Neural cell (in vitro differentiated cells): ENCODE data around the gene DNAJA3. TPM values are rescaled to one million over a fixed set of nuclear protein-coding genes. Genes with fewer than 3 reads are reported as not detected.

Experiments used
- H2AFZ ChIP-seq: fragments of 200-600, 300-800 bp; sonication (generic), shearing (Covaris generic); 2 replicates; pipeline ENCODE4 v1.6.0; 2014; ENCODE audit warnings: low read depth, mild to moderate bottlenecking, antibody characterized with exemption, low read length, moderate library complexity
- H3F3A ChIP-seq: fragments of 200-600 bp; shearing (Covaris generic); 2 replicates; pipeline ENCODE4 v1.6.1; 2016; ENCODE audit warnings: mild to moderate bottlenecking, moderate library complexity, mixed read lengths, antibody characterized with exemption, low read length; ENCODE audit not compliant: insufficient read depth, poor library complexity, severe bottlenecking
- H3K27ac ChIP-seq: fragments of 200-600, 300-800 bp; sonication (generic), shearing (Covaris generic); 2 replicates; pipeline ENCODE4 v1.5.1; 2014; ENCODE audit warnings: mild to moderate bottlenecking, low read length, moderate library complexity
- H3K27me3 ChIP-seq: fragments of 300-800, 200-600 bp; sonication (generic), shearing (Covaris generic); 2 replicates; pipeline ENCODE4 v1.6.0; 2014; ENCODE audit warnings: mild to moderate bottlenecking, low read depth, low read length, moderate library complexity; ENCODE audit not compliant: insufficient read depth
- H3K36me3 ChIP-seq: fragments of 300-800, 200-600 bp; sonication (generic), shearing (Covaris generic); 2 replicates; pipeline ENCODE4 v1.5.1; 2014; ENCODE audit warnings: mild to moderate bottlenecking, antibody characterized with exemption, low read length, moderate library complexity; ENCODE audit not compliant: insufficient read depth
- H3K4me2 ChIP-seq: fragments of 300-800, 200-600 bp; sonication (generic), shearing (Covaris generic); 2 replicates; pipeline ENCODE4 v1.6.0; 2014; ENCODE audit warnings: mild to moderate bottlenecking, low read length
- H3K4me3 ChIP-seq: fragments of 300-800, 200-600 bp; sonication (generic), shearing (Covaris generic); 2 replicates; pipeline ENCODE4 v1.5.1; 2014; ENCODE audit warnings: mild to moderate bottlenecking, low read length, moderate library complexity
- H3K79me2 ChIP-seq: fragments of 200-600 bp; shearing (Covaris generic); replicated peaks from 2 replicates; pipeline ENCODE4 v1.6.0; 2014; ENCODE audit warnings: mild to moderate bottlenecking, low read length, moderate library complexity; ENCODE audit not compliant: insufficient read depth
- H3K9ac ChIP-seq: fragments of 300-800, 200-600 bp; sonication (generic), shearing (Covaris generic); 2 replicates; pipeline ENCODE4 v1.6.1; 2016; ENCODE audit warnings: mild to moderate bottlenecking, low read length, mixed read lengths
- H3K9me2 ChIP-seq: fragments of 200-600 bp; shearing (Covaris generic); 2 replicates; pipeline ENCODE4 v1.6.1; 2016; ENCODE audit warnings: mild to moderate bottlenecking, low read length, mixed read lengths; ENCODE audit not compliant: insufficient read depth
- H3K9me3 ChIP-seq: fragments of 200-600, 300-800 bp; sonication (generic), shearing (Covaris generic); 2 replicates; pipeline ENCODE4 v1.6.1; 2016; ENCODE audit warnings: mild to moderate bottlenecking, mixed run types, low read length, moderate library complexity, mixed read lengths
- H4K20me1 ChIP-seq: fragments of 200-600 bp; shearing (Covaris generic); 2 replicates; pipeline ENCODE4 v1.6.1; 2016; ENCODE audit warnings: mild to moderate bottlenecking, mixed run types; ENCODE audit not compliant: insufficient read depth
- EP300 ChIP-seq: fragments of 450-650 bp; conservative IDR thresholded peaks from 2 replicates; pipeline ENCODE4 v1.6.1; 2014; ENCODE audit warnings: antibody characterized with exemption, mild to moderate bottlenecking, moderate library complexity; ENCODE audit not compliant: poor library complexity, severe bottlenecking
- EZH2 ChIP-seq: fragments of 200-600, 300-800 bp; shearing (Covaris generic), sonication (generic); IDR thresholded peaks from 2 replicates; pipeline ENCODE4 v1.6.1; 2014; ENCODE audit warnings: antibody characterized with exemption, low read length, borderline replicate concordance, mild to moderate bottlenecking; ENCODE audit not compliant: insufficient read depth, poor library complexity, severe bottlenecking
- MXI1 ChIP-seq: fragments of 450-650 bp; conservative IDR thresholded peaks from 2 replicates; pipeline ENCODE4 v1.6.1; 2014; ENCODE audit warnings: antibody characterized with exemption, mild to moderate bottlenecking; ENCODE audit not compliant: poor library complexity, severe bottlenecking
- POLR2AphosphoS5 ChIP-seq: IDR thresholded peaks from 2 replicates; pipeline ENCODE4 v1.6.1; 2012
- RAD21 ChIP-seq: fragments of 450-650 bp; conservative IDR thresholded peaks from 2 replicates; pipeline ENCODE4 v1.6.1; 2014; ENCODE audit warnings: antibody characterized with exemption, mild to moderate bottlenecking, moderate library complexity
- SMC3 ChIP-seq: fragments of 450-650 bp; conservative IDR thresholded peaks from 2 replicates; pipeline ENCODE4 v1.6.1; 2014; ENCODE audit warnings: antibody characterized with exemption, mild to moderate bottlenecking, moderate library complexity; ENCODE audit not compliant: poor library complexity
- TAF1 ChIP-seq: IDR thresholded peaks from 2 replicates; pipeline ENCODE4 v1.6.1; 2012; ENCODE audit warnings: low read depth
- polyA plus RNA-seq: library from polyadenylated mRNA; depleted of rRNA; stranded (reverse); fragments of >200 nt; gene quantifications from 2 replicates; pipeline ENCODE4 v1.2.3, GENCODE V29; 2014
- TF ChIP-seq, protein P1 (sequence below): IDR thresholded peaks from 2 replicates; pipeline ENCODE4 v1.6.1; 2012; ENCODE audit warnings: borderline replicate concordance
- TF ChIP-seq, protein P2 (sequence below): fragments of 450-650 bp; IDR thresholded peaks from 2 replicates; pipeline ENCODE4 v1.5.1; 2014; ENCODE audit warnings: antibody characterized with exemption, mild to moderate bottlenecking, moderate library complexity; ENCODE audit not compliant: poor library complexity, severe bottlenecking

Gene DNAJA3
- polyA plus RNA-seq, 1 donor from 2014 or later = 44.8 TPM

DNA sequence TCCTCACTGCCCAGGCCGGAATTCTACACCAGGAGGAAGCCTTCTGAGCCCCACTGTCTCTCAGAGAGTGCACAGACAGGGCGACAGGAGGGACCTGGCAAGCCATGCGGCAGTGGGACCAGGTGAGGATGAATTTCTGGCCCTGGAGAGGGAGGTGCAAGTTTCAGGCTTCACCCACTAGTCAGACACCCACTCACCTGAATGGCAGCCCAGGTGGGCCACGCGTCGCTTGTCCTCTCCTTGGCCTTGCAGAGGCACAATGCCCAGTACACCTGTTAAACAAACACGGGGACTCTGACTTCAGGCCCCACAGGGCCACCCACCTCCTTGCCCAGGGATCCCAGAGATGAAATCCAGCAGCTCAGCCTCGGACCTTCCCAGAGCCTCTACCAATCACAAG, 13.5 kb upstream of the DNAJA3 start:
- Histone ChIP-seq H3K9ac (no peak overlapping the region), H3K36me3 (no peaks in the 10 kb centered on the region), H3K27me3 (no peaks in the 10 kb centered on the region), H4K20me1 (no peaks in the 10 kb centered on the region), H3K9me3 (no peaks in the 10 kb centered on the region), H3F3A (no peaks in the 10 kb centered on the region), H3K4me2 (no peak overlapping the region), H3K79me2 (peaks cover 11% of the 10 kb centered on the region), H3K9me2 (no peaks in the 10 kb centered on the region), H3K27ac (no peak overlapping the region), H3K4me3 (no peak overlapping the region), H2AFZ (no peak overlapping the region)
- TF ChIP-seq EZH2 (no peak), MXI1 (no peak), POLR2AphosphoS5 (no peak), TAF1 (no peak), EP300 (no peak), SMC3 (no peak), RAD21 (no peak)
- TF ChIP-seq, protein P1, sequence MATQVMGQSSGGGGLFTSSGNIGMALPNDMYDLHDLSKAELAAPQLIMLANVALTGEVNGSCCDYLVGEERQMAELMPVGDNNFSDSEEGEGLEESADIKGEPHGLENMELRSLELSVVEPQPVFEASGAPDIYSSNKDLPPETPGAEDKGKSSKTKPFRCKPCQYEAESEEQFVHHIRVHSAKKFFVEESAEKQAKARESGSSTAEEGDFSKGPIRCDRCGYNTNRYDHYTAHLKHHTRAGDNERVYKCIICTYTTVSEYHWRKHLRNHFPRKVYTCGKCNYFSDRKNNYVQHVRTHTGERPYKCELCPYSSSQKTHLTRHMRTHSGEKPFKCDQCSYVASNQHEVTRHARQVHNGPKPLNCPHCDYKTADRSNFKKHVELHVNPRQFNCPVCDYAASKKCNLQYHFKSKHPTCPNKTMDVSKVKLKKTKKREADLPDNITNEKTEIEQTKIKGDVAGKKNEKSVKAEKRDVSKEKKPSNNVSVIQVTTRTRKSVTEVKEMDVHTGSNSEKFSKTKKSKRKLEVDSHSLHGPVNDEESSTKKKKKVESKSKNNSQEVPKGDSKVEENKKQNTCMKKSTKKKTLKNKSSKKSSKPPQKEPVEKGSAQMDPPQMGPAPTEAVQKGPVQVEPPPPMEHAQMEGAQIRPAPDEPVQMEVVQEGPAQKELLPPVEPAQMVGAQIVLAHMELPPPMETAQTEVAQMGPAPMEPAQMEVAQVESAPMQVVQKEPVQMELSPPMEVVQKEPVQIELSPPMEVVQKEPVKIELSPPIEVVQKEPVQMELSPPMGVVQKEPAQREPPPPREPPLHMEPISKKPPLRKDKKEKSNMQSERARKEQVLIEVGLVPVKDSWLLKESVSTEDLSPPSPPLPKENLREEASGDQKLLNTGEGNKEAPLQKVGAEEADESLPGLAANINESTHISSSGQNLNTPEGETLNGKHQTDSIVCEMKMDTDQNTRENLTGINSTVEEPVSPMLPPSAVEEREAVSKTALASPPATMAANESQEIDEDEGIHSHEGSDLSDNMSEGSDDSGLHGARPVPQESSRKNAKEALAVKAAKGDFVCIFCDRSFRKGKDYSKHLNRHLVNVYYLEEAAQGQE = no peak
- TF ChIP-seq, protein P2, sequence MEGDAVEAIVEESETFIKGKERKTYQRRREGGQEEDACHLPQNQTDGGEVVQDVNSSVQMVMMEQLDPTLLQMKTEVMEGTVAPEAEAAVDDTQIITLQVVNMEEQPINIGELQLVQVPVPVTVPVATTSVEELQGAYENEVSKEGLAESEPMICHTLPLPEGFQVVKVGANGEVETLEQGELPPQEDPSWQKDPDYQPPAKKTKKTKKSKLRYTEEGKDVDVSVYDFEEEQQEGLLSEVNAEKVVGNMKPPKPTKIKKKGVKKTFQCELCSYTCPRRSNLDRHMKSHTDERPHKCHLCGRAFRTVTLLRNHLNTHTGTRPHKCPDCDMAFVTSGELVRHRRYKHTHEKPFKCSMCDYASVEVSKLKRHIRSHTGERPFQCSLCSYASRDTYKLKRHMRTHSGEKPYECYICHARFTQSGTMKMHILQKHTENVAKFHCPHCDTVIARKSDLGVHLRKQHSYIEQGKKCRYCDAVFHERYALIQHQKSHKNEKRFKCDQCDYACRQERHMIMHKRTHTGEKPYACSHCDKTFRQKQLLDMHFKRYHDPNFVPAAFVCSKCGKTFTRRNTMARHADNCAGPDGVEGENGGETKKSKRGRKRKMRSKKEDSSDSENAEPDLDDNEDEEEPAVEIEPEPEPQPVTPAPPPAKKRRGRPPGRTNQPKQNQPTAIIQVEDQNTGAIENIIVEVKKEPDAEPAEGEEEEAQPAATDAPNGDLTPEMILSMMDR = no peak

DNA sequence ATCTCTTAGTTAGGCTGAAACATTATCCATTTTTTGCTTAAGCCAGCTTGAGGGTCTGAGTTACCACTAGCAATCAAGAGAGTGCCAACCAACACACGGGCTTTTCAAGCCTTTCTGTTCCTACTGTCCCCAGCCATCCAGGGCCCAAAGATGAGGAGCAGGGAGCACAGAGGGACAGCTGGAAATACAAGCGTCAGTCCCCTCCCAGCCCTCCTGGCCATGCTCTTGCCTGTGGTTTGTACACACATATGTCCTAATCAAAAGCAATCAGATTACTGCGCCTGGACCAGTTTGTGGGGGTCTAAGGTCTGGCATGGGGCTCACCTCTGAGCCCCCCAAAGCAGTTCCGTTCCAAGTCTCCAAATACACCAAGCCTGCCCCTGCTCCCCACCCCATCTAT, 12.8 kb upstream of the DNAJA3 start:
- H3K9ac ChIP-seq = no peak overlapping the region
- H2AFZ ChIP-seq = no peak overlapping the region
- H3K36me3 ChIP-seq = no peaks in the 10 kb centered on the region
- H3K27ac ChIP-seq = no peak overlapping the region
- peaks cover 11% of the 10 kb centered on the region for H3K79me2 ChIP-seq
- TF ChIP-seq SMC3 (no peak), TAF1 (no peak), EZH2 (no peak), POLR2AphosphoS5 (no peak), RAD21 (no peak), MXI1 (no peak)
- TF ChIP-seq, protein P1 = no peak
- H3K4me3 ChIP-seq = no peak overlapping the region
- no peak overlapping the region for H3K4me2 ChIP-seq
- H3K9me3 ChIP-seq = no peaks in the 10 kb centered on the region
- H4K20me1 ChIP-seq = no peaks in the 10 kb centered on the region
- H3K9me2 ChIP-seq = no peaks in the 10 kb centered on the region
- no peaks in the 10 kb centered on the region for H3F3A ChIP-seq
- H3K27me3 ChIP-seq = no peaks in the 10 kb centered on the region
